Keratinocyte (primary cell): ENCODE measurements around the gene CRIM1. TPM values are rescaled to one million over a fixed set of nuclear protein-coding genes. Genes with fewer than 3 reads are reported as not detected.

Source experiments
- DNase-seq: peaks from one replicate; pipeline ENCODE4 v3.0.0-alpha.2; 2011; ENCODE audit warnings: low read depth, missing footprints, low spot score
- FAIRE-seq: peaks from 2 replicates; lab custom pipeline; 2011; peaks lifted over from hg19 to GRCh38; lab: Jason Lieb, UNC
- H2AFZ ChIP-seq: 2 replicates; pipeline ENCODE4 v1.6.0; 2012; ENCODE audit warnings: low read length, control low read depth, inconsistent platforms; ENCODE audit not compliant: control insufficient read depth
- H3K27ac ChIP-seq: 2 replicates; pipeline ENCODE4 v1.5.1; 2011; ENCODE audit warnings: low read length; ENCODE audit not compliant: control insufficient read depth, insufficient read depth
- H3K27me3 ChIP-seq: 3 replicates; pipeline ENCODE4 v1.6.0; 2011; ENCODE audit warnings: low read length; ENCODE audit not compliant: control insufficient read depth, insufficient read depth; ENCODE audit errors: extremely low read depth
- H3K36me3 ChIP-seq, 2 experiments: 2 replicates in 1 of 2; 3 replicates in 1 of 2; pipeline ENCODE4 v1.5.1; 2011; ENCODE audit warnings: low read length in 2 of 2, mild to moderate bottlenecking in 1 of 2; ENCODE audit not compliant: control insufficient read depth in 2 of 2, insufficient read depth in 2 of 2; ENCODE audit errors: extremely low read depth in 1 of 2
- H3K4me1 ChIP-seq: 3 replicates; pipeline ENCODE4 v1.5.1; 2011; ENCODE audit warnings: low read length; ENCODE audit not compliant: control insufficient read depth, insufficient read depth; ENCODE audit errors: extremely low read depth
- H3K4me2 ChIP-seq: 3 replicates; pipeline ENCODE4 v1.6.0; 2011; ENCODE audit warnings: low read depth, low read length; ENCODE audit not compliant: control insufficient read depth, insufficient read depth; ENCODE audit errors: extremely low read depth
- H3K4me3 ChIP-seq, 3 experiments: fragments of 200-600 bp in 1 of 3; sonication (generic) in 1 of 3; 2 replicates in 2 of 3; 3 replicates in 1 of 3; pipeline ENCODE4 v1.5.1; 2011 to 2016; ENCODE audit warnings: low read length in 3 of 3, mild to moderate bottlenecking in 3 of 3, control low read depth in 2 of 3, inconsistent platforms in 1 of 3, low read depth in 1 of 3, mixed read lengths in 1 of 3, mixed run types in 1 of 3, moderate library complexity in 1 of 3; ENCODE audit not compliant: control insufficient read depth in 2 of 3, insufficient read depth in 2 of 3; ENCODE audit errors: extremely low read depth in 1 of 3
- H3K79me2 ChIP-seq: 2 replicates; pipeline ENCODE4 v1.6.0; 2012; ENCODE audit warnings: low read length; ENCODE audit not compliant: control insufficient read depth, insufficient read depth
- H3K9ac ChIP-seq: 3 replicates; pipeline ENCODE4 v1.6.0; 2011; ENCODE audit warnings: low read length; ENCODE audit not compliant: control insufficient read depth, insufficient read depth; ENCODE audit errors: extremely low read depth
- H3K9me1 ChIP-seq: 3 replicates; pipeline ENCODE4 v1.6.0; 2011; ENCODE audit warnings: low read length; ENCODE audit not compliant: control insufficient read depth, insufficient read depth; ENCODE audit errors: extremely low read depth
- H3K9me3 ChIP-seq: 2 replicates; pipeline ENCODE4 v1.5.1; 2012; ENCODE audit warnings: low read depth, low read length; ENCODE audit not compliant: control insufficient read depth
- H4K20me1 ChIP-seq: 3 replicates; pipeline ENCODE4 v1.6.0; 2011; ENCODE audit warnings: low read length; ENCODE audit not compliant: control insufficient read depth, insufficient read depth; ENCODE audit errors: extremely low read depth
- CTCF ChIP-seq, 3 experiments: IDR thresholded peaks in 1 of 3; conservative IDR thresholded peaks in 1 of 3; optimal IDR thresholded peaks in 1 of 3; 2 replicates in 2 of 3; 3 replicates in 1 of 3; pipeline versions ENCODE3 to v1.5.1; 2011; ENCODE audit warnings: low read length in 3 of 3, mild to moderate bottlenecking in 3 of 3, moderate library complexity in 2 of 3, control low read depth in 1 of 3, inconsistent platforms in 1 of 3; ENCODE audit not compliant: insufficient read depth in 2 of 3; ENCODE audit errors: extremely low read depth in 1 of 3
- EZH2 ChIP-seq: IDR thresholded peaks from one replicate; pipeline ENCODE4 v1.6.1; 2012; ENCODE audit warnings: inconsistent platforms, mild to moderate bottlenecking, low read length, moderate library complexity
- dilution Hi-C: fragments of 300-500 bp; cut with MboI; formaldehyde crosslinking; loops from one replicate; pipeline ENCODE4 v1.7.0; 2020; ENCODE audit warnings: low sequenced_read_pairs; ENCODE audit not compliant: extremely low pct_ligation_motif_present
- polyA plus RNA-seq, 5 experiments: library from polyadenylated mRNA; depleted of rRNA in 3 of 5; stranded (reverse) in 3 of 5; stranded (forward) in 1 of 5; unstranded in 1 of 5; fragments of >200 nt; gene quantifications; 1 replicate in 1 of 5; 2 replicates in 3 of 5; 3 replicates in 1 of 5; pipeline versions ENCODE4 v1.2.1 to v1.2.3, GENCODE V29; 2011 to 2012; ENCODE audit warnings: missing spikeins in 2 of 5, low read depth in 1 of 5, low replicate concordance in 1 of 5

Gene CRIM1
- polyA plus RNA-seq, 1 donor (not counting 4 experiments of a cell fraction or from before 2014, with no cell fraction given) = 98.3 TPM

DNA sequence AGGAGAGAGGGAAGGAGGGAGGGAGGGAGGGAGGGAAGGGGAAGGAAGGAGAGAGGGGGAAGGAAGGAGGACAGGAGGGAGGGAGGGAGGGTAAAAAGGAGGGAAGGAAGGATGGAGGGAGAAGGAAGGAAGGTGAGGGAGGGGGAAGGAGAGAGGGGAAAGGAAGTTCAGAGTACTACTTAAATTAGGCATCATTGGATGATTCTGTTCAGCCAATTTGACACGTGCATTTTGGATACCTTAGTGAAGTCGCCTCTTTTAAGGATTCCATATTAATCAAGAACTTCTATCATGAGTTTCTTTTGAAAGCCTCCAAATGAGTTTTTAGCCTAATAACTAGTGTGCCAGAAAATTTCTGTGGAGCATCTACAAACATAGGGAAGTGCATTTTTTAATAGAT, 179.5 kb downstream of the CRIM1 start:
- H2AFZ ChIP-seq = no peak overlapping the region
- DNase-seq (no peak), FAIRE-seq (no peak)
- dilution Hi-C loops = no loop called here
- H3K27me3 ChIP-seq = no peaks in the 10 kb centered on the region
- no peak overlapping the region for H3K27ac ChIP-seq
- no peak overlapping the region for H3K4me2 ChIP-seq
- H3K9ac ChIP-seq = no peak overlapping the region
- H3K9me1 ChIP-seq = no peaks in the 10 kb centered on the region
- H3K9me3 ChIP-seq = no peaks in the 10 kb centered on the region
- peaks cover 32 to 48% of the 10 kb centered on the region in 2 experiments for H3K36me3 ChIP-seq
- no peak overlapping the region for H3K4me3 ChIP-seq
- no peaks in the 10 kb centered on the region for H4K20me1 ChIP-seq
- no peak for TF ChIP-seq CTCF (optimal IDR thresholded peaks at IDR 0.05 in 1 of 3, IDR thresholded peaks at IDR 0.05 in 1 of 3, conservative IDR thresholded peaks at IDR 0.05 in 1 of 3; ENCODE audit: extremely low read depth in 1 of 3, insufficient read depth in 2 of 3, low read length in 3 of 3)
- no peak for TF ChIP-seq EZH2
- H3K4me1 ChIP-seq = no peaks in the 10 kb centered on the region
- H3K79me2 ChIP-seq = no peaks in the 10 kb centered on the region

DNA sequence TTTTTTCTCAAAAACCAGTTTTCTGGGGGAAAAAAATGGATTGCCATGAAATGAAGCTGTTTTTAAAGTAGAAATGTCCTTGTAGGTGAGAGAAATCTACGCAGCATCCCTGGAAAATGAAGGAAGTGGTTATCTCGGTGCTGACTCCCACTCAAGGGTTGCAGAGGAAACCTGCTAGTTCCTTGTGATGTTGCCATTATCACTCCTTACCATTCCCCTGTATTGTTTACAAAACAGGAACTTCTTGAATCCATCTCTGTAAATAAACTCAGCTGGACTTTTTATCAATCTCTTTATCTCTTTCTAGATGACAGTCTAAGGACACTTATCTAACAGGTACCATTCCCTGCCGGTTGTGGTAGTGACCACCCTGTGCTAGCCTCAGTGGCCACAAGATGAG, 181.2 kb downstream of the CRIM1 start:
- Histone ChIP-seq H3K79me2 (no peaks in the 10 kb centered on the region), H3K4me2 (no peak overlapping the region), H3K27ac (no peak overlapping the region), H3K9me3 (no peaks in the 10 kb centered on the region), H3K36me3 (peaks cover 38 to 50% of the 10 kb centered on the region in 2 experiments), H3K9ac (no peak overlapping the region), H3K4me3 (no peak overlapping the region), H4K20me1 (no peaks in the 10 kb centered on the region), H2AFZ (no peak overlapping the region), H3K9me1 (no peaks in the 10 kb centered on the region), H3K27me3 (no peaks in the 10 kb centered on the region), H3K4me1 (no peaks in the 10 kb centered on the region)
- no peak for DNase-seq
- dilution Hi-C loops = no loop called here
- no peak for TF ChIP-seq CTCF (optimal IDR thresholded peaks at IDR 0.05 in 1 of 3, IDR thresholded peaks at IDR 0.05 in 1 of 3, conservative IDR thresholded peaks at IDR 0.05 in 1 of 3; ENCODE audit: extremely low read depth in 1 of 3, insufficient read depth in 2 of 3, low read length in 3 of 3)
- FAIRE-seq = no peak
